Measurements from ENCODE around the gene ST8SIA2.

Gene ST8SIA2

GRCh38 chr15:92399271-92399950, 5.7 kb downstream of the ST8SIA2 start:
- no peak for DNase-seq

- DNase-seq, result no peak
Measured at GRCh38 chr15:92400573-92400972, 6.9 kb downstream of the ST8SIA2 start.

GRCh38 chr15:92400980-92401787, 7.5 kb downstream of the ST8SIA2 start:
- no peak for DNase-seq

GRCh38 chr15:92402751-92403150, 9.1 kb downstream of the ST8SIA2 start:
- no peak for DNase-seq

- DNase-seq, result no peak
Measured at GRCh38 chr15:92405942-92406341, 12.3 kb downstream of the ST8SIA2 start.

GRCh38 chr15:92407321-92407720, 13.6 kb downstream of the ST8SIA2 start:
- no peak for DNase-seq

GRCh38 chr15:92407916-92408315, 14.2 kb downstream of the ST8SIA2 start:
- DNase-seq, result no peak

GRCh38 chr15:92409006-92409405, 15.3 kb downstream of the ST8SIA2 start:
- DNase-seq, result no peak

GRCh38 chr15:92409521-92409920, 15.8 kb downstream of the ST8SIA2 start:
- DNase-seq, result no peak

GRCh38 chr15:92410537-92410936, 16.9 kb downstream of the ST8SIA2 start:
- DNase-seq, result no peak

- no peak for DNase-seq
Measured at GRCh38 chr15:92411256-92411655, 17.6 kb downstream of the ST8SIA2 start.

- no peak for DNase-seq
Measured at GRCh38 chr15:92413510-92413909, 19.8 kb downstream of the ST8SIA2 start.

GRCh38 chr15:92415639-92416297, 22.1 kb downstream of the ST8SIA2 start:
- DNase-seq, result no peak

- DNase-seq, result no peak
Measured at GRCh38 chr15:92416557-92416956, 22.9 kb downstream of the ST8SIA2 start.

- no peak for DNase-seq
Measured at GRCh38 chr15:92417716-92418115, 24.0 kb downstream of the ST8SIA2 start.

GRCh38 chr15:92418864-92419263, 25.2 kb downstream of the ST8SIA2 start:
- no peak for DNase-seq

GRCh38 chr15:92421976-92422375, 28.3 kb downstream of the ST8SIA2 start:
- no peak for DNase-seq

- DNase-seq, result no peak
Measured at GRCh38 chr15:92425578-92426225, 32.0 kb downstream of the ST8SIA2 start.

- no peak for DNase-seq
Measured at GRCh38 chr15:92429378-92430068, 35.8 kb downstream of the ST8SIA2 start.

- DNase-seq, result no peak
Measured at GRCh38 chr15:92430069-92430440, 36.4 kb downstream of the ST8SIA2 start.

GRCh38 chr15:92435145-92435544, 41.5 kb downstream of the ST8SIA2 start:
- no peak for DNase-seq

GRCh38 chr15:92438471-92438870, 44.8 kb downstream of the ST8SIA2 start:
- no peak for DNase-seq

GRCh38 chr15:92443381-92443780, 49.7 kb downstream of the ST8SIA2 start:
- no peak for DNase-seq
